NCI-H748 (cell line): ENCODE measurements around the gene ELOA2.
"Not testable (repeated sequence)": the region's sequence is repeated elsewhere in the genome, so short reads cannot be mapped to it uniquely, and the experiment has no call there.

Experiments used
- DNase-seq: peaks from one replicate; lab custom pipeline; 2025; ENCODE audit not compliant: unreplicated experiment; lab: John Stamatoyannopoulos, UW

Gene ELOA2

GRCh38 chr18:47022821-47023220, 12.6 kb downstream of the ELOA2 start:
- DNase-seq = not testable (repeated sequence)

- DNase-seq = not testable (repeated sequence)
These were observed 14.7 kb downstream of the ELOA2 start for GRCh38 chr18:47020757-47021156.

- not testable (repeated sequence) for DNase-seq
These were observed 15.6 kb downstream of the ELOA2 start for GRCh38 chr18:47019870-47020269.
